NCI-H1694 treated with DMSO at 0.1 percent for 48 hours (cell line): ENCODE data around the gene MAPK8IP2.
A peak's percentile ranks its signal among the peaks of the same experiment; 100 is the strongest.

ENCODE experiments used
- DNase-seq: peaks from one replicate; lab custom pipeline; 2025; lab: John Stamatoyannopoulos, UW

The MAPK8IP2 gene

GRCh38 chr22:50600538-50600937, at the start of gene MAPK8IP2:
Gene MAPK8IP2, plus strand, starts transcription at chr22:50600793. Its CDS starts 26 bp downstream, at chr22:50600819.
- DNase-seq: peak; percentile 26

DNA sequence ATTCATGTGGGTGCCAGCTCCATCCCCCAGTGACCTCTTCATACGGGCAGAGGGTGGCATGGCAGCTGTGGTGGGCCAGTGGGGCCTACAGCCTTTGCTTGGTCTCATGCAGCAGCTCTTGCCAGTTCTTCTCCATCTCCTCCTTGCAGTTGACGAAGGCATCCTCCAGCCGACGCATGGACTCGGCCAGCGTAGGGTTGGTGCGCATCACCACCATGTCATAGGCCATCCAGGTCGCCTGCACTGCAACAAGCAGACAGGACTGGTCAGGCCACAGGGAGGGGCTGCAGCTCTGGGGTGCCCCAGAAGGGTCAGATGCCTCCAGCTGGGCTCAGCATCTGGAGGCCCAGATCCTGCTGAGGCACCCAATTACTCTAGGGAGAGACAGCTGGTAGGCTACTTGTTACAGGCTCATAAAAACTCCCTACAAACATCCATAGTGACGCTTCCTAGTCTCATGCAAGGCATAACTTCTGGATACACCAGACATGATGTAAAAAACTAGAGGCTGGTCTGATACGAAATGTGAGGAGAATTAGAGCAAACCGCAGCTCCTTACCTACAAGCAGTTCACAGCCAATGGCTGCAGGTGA, 49.3 kb upstream of the MAPK8IP2 start:
- no peak for DNase-seq

GRCh38 chr22:50553310-50553709, 47.3 kb upstream of the MAPK8IP2 start:
- no peak for DNase-seq

- peak; percentile 56 for DNase-seq
These were observed 43.9 kb upstream of the MAPK8IP2 start for GRCh38 chr22:50556703-50557102.

DNA sequence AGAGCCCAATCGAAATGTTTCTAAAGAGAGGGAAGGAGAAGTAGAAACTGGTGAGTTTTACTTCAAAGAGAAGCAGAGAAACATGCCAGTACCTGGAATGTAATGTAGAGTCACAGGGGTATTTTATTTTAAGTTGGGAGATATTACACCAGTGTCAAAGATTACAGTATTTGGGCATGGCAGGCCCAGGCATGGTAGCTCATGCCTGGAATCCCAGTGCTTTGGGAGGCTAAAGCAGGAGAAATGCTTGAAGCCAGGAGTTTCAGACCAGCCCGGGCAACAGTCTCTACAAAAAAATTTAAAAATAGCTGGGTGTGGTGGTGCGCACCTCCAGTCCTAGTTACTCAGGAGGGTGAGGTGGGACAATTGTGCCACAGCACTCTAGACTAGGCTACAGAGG, 40.6 kb upstream of the MAPK8IP2 start:
- DNase-seq: no peak

DNA sequence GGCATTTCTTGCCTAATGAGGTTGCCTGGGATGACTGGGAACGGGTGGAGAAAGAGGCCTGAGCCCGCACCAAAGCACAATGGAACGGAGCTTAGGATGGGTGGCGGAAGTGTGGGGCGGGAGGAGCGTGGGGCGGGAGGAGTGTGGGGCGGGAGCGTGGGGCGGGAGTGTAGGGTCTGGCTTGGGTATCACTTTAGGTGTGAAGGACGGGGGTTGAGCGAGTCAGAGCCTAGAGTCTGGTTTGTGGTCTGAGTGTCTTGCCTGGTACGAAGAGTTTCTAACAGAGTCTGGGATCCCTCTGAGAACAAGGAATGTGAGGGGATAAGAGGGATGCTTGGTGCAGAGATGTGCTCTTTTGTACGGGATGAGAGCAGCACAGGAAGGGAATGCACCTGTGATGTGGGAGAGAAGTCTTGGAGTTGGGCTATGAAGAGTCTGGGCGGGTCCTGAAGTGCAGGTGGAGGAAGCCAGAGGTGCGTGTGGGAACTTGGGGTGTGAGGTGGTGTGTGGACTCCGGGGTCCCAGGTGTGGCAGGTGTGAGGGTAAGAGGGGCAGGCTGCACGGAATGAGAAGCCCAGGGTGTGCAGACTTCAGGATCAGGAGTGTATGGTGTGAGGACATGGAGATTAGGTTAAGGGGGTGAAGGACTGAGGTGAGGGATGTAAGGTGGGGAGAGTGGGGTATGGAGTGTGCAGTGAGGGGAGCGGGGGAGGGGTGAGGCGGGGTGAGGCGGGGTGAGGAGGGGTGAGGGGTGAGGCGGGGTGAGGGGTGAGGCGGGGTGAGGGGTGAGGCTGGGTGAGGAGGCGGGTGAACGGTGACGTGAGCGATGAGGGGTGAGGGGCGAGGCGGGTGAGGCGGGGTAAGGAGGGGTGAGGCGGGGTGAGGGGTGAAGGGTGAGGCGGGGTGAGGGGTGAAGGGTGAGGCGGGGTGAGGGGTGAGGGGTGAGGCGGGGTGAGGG, 38.9 kb upstream of the MAPK8IP2 start:
- DNase-seq: no peak

GRCh38 chr22:50562523-50563412, 37.8 kb upstream of the MAPK8IP2 start, which contains the start of gene SYCE3:
Gene SYCE3, minus strand, starts transcription at chr22:50562919. Its CDS starts 6,514 bp downstream, at chr22:50556405.
- DNase-seq: peak; percentile 93

DNA sequence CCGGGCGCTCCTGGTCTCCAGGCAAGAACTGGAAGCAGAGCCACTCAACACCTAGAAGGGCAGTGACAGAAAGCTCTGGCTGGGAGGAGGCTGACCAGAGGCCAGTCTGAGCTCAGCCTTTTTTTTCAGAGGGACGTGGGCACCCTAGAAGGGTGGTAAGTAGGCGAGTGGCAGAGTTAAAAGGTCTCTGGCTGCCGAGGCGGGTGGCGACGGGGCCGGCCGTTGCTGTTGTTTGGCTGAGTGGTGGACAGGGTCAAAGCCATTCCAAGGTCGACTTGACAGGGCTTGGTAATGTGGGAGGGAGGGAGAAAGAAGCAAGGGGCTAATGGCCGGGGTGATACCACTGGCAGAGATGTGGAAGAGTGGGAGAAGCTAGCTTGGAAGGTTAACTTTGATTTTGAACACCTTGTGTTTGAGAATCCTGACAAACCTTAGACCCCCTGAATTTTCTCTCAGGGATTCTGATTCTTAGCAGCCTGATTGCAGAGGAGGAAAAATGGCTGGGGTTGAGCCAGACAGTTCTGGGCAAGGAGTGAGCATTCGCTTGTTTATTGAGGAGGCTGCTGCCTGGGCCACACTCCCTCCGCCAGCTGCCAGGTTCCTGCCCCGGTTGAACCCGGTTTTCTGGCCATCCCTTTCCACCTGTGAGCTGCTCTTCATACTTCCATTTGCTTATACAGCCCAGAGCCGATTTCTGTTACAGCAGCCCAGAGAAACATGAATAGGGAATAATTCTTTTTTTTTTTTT, 37.0 kb upstream of the MAPK8IP2 start:
- no peak for DNase-seq

DNA sequence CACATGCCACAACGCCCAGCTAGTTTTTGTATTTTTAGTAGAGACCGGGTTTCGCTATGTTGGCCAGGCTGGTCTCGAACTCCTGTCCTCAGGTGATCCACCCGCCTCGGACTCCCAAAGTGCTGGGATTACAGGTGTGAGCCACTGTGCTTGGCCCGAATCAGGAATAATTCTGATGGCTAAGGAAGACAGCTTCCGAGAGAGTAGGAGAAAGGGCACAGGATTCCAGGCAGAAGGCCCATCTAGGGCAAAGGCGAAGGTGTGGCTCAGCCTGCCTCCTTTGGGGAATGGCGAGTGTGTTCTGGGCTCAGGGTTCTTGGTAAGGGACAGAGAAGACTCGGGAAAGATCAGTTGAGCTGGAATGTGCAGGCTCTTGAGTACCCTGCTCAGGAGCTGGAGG, 36.3 kb upstream of the MAPK8IP2 start:
- no peak for DNase-seq

DNA sequence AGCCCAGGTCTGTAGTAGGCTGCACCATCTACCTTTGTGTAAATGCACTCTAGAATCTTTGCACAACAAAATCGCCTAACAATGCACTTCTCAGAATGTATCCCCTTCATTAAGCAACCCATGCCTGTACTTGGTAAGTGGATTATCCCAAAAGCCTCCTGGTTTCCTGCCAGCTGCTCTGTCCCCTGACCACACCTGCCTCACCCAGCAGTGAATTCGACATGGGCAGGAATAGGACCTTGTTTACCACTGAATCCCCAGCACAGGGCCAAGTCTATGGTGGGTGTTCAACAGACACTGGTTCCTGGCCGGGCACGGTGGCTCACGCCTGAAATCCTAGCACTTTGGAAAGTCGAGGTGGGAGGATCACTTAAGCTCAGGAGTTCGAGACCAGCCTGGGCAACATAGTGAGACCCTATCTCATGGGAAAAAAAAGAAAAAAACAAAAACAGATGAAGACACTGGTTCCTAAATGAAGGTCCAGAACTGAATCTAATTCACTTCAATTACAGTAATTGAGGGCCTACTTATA, 32.8 kb upstream of the MAPK8IP2 start:
- no peak for DNase-seq

GRCh38 chr22:50568626-50569025, 32.0 kb upstream of the MAPK8IP2 start:
- no peak for DNase-seq

- no peak for DNase-seq
These were observed 31.5 kb upstream of the MAPK8IP2 start for GRCh38 chr22:50569041-50569459.

DNA sequence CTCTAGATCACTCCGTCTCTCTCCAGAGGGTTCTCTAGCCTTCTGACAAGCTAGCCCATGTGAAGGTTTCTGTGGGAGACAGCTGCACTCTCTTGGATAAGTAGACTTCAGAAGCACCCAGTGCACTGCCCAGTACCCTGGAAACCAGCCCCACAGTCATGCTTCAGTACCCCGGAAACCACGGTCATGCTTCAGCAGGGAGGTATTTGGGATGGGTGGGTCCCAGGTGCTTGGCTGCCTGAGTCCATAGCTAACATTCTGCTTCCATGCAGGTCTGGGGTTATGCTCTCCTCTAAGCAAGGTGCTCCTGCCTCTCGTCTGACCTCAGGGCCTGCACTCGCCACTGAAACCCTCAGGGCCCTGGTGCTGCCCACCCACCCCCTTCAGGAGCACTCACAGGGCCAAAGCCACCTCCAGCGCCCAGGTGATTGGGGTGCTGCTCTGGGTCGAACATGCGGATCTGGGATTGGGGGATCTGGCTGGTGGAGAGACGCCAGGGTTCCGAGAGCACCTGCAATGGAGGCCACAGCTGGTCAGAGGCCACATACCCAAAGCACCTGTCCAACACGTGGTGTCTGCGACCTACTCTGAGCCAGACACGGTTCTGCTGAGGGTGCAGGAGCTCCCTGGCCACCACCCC, 30.6 kb upstream of the MAPK8IP2 start:
- DNase-seq: no peak

DNA sequence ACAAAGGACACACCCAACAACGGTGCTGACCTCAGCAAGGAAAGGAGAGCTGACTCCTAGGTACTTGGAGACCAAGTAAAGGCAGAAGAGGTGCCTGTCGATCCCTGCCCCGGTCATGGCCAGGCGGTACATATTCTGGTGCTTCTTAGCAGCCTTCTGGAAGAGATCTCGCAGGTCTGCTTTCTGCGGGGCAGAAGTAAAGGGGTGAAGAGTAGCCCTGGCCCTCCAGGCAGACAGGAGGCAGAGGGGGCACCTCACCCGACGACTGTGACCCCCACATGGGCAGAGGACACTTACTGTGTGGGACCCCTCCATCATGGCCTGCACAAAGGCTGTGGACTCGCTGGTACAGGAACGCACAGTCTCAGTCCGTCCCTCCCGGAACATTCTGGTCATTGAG, 29.7 kb upstream of the MAPK8IP2 start:
- DNase-seq: no peak

DNA sequence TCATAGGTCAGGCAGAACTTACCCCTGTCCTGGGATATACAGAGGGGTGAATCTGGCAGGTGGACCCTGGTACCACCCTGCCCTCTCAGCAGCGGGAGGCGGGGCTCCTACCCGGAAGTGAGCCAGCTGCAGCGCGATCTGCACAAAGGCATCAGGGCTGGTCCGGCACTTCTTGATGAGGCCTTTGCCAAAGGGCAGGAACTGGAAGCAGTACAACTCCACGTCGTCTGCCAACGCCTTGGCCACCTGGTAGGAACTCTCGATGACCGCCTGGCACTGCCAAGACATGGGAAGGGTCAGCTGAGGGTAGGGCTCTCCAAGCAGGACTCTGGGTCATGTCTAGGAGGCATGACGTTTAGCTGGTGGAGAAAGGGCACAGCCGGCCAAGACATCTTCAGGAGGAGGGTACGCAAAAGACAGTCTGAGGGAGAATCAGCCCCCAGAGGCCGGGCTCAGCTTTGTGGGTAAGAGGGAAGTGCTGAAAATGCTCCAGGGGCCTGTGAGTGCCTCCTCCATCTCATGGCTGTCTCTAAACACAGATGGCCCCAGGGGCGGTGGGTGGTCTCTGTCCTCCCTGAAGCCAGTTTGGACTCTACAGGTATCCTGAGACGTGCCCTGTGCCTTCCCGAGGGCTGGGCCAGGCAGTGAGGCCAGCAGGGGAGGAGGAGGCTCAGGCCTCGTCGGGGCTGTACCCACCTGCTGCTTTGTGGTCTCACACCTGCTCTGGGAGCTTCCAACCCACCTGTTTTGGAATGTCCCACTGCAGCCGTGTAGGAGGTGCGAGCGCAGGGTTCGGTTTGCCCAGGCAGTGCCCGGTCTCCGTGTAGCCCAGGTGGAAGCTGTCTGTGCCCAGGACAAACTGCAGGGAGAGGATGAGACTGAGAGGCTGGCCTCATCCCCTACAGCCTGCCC, 29.1 kb upstream of the MAPK8IP2 start:
- DNase-seq: no peak

DNA sequence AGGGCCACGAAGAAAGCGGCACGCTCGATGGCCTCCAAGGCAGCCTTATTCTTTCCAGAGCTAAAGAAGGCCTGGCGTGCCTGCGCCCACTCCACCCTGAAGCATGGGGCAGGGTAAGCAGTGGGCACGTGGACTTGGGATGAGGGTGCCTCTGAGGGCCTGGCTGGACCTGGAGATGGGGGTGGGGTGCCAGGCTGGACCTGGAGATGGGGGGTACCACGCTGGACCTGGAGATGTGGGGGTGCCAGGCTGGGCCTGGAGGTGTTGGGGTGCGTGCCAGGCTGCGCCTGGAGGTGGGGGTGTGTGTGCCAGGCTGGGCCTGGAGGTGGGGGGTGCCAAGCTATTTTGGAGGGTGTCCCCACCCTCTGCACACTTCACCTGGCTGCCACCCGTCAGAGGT, 27.6 kb upstream of the MAPK8IP2 start:
- no peak for DNase-seq

- no peak for DNase-seq
These were observed 26.9 kb upstream of the MAPK8IP2 start for GRCh38 chr22:50573491-50574382.

DNA sequence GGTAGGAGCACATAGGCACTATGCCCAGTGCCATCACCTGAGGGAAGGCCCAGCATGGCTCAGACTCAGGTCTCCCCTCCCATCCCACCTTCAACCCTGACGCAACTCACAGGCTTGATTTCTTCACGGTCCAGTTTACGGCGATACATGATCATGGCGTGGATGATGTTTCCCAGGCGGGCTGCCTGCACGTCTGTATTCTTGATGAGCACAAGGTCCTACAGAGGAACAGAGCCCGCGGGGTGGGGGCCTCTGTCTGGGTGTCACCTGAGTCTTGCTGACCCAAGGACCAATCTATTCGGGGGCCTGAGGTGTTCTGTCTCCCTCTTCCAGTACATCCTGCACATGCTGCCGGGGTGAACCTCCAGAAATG, 26.2 kb upstream of the MAPK8IP2 start:
- no peak for DNase-seq
